GM23338 (cell line): ENCODE data around the gene CARD9. TPM values are rescaled to one million over a fixed set of nuclear protein-coding genes. Genes with fewer than 3 reads are reported as not detected.

Source experiments
- ATAC-seq: fragments of 200-7000 bp; cut with Tn5 transposase; 3 replicates; pipeline ENCODE4 v1.9.1; 2020
- DNase-seq: peaks from one replicate; pipeline ENCODE4 v3.0.0-alpha.2; 2015; ENCODE audit warnings: low spot score
- H2AFZ ChIP-seq: fragments of 200-600 bp; sonication (generic); 2 replicates; pipeline ENCODE4 v1.8.0; 2016; ENCODE audit warnings: antibody characterized with exemption, mild to moderate bottlenecking, moderate library complexity
- H3F3A ChIP-seq: fragments of 200-600 bp; sonication (generic); replicated peaks from 2 replicates; pipeline ENCODE4 v1.8.0; 2017; ENCODE audit warnings: antibody characterized with exemption, mixed run types, low read depth
- H3K27ac ChIP-seq: fragments of 200-600 bp; sonication (generic); 2 replicates; pipeline ENCODE4 v1.6.1; 2016; ENCODE audit warnings: low read depth
- H3K27me3 ChIP-seq: fragments of 200-600 bp; sonication (generic); 2 replicates; pipeline ENCODE4 v1.8.0; 2016; ENCODE audit warnings: mild to moderate bottlenecking, mixed run types, moderate library complexity; ENCODE audit not compliant: insufficient read depth
- H3K36me3 ChIP-seq: fragments of 200-600 bp; sonication (generic); 2 replicates; pipeline ENCODE4 v1.8.0; 2016; ENCODE audit warnings: mild to moderate bottlenecking; ENCODE audit not compliant: insufficient read depth
- H3K4me1 ChIP-seq: fragments of 200-600 bp; sonication (generic); 2 replicates; pipeline ENCODE4 v1.8.0; 2016; ENCODE audit warnings: mild to moderate bottlenecking, moderate library complexity; ENCODE audit not compliant: insufficient read depth
- H3K4me2 ChIP-seq: fragments of 200-600 bp; sonication (generic); 2 replicates; pipeline ENCODE4 v1.7.1; 2017; ENCODE audit warnings: mixed run types
- H3K4me3 ChIP-seq: fragments of 200-600 bp; sonication (generic); 2 replicates; pipeline ENCODE4 v1.6.1; 2016; ENCODE audit warnings: mixed run types
- H3K79me2 ChIP-seq: fragments of 200-600 bp; sonication (generic); replicated peaks from 2 replicates; pipeline ENCODE4 v1.8.0; 2017; ENCODE audit warnings: mild to moderate bottlenecking; ENCODE audit not compliant: insufficient read depth
- H3K9me2 ChIP-seq: fragments of 200-600 bp; sonication (generic); 2 replicates; pipeline ENCODE4 v1.8.0; 2017; ENCODE audit not compliant: insufficient read depth
- H4K20me1 ChIP-seq: fragments of 200-600 bp; sonication (generic); replicated peaks from 2 replicates; pipeline ENCODE4 v1.8.0; 2017; ENCODE audit warnings: mild to moderate bottlenecking; ENCODE audit not compliant: insufficient read depth
- H3K27ac Mint-ChIP-seq: 2 replicates; pipeline ENCODE4 v1.8.0; 2020; ENCODE audit warnings: inconsistent platforms, mild to moderate bottlenecking, moderate library complexity, mixed read lengths
- H3K27me3 Mint-ChIP-seq: 3 replicates; pipeline ENCODE4 v1.8.0; 2022; ENCODE audit warnings: low read depth, mild to moderate bottlenecking, moderate library complexity, mixed read lengths, inconsistent platforms; ENCODE audit not compliant: insufficient read depth, poor library complexity
- H3K36me3 Mint-ChIP-seq: 3 replicates; pipeline ENCODE4 v1.8.0; 2021; ENCODE audit warnings: low read depth, mild to moderate bottlenecking, inconsistent platforms, moderate library complexity, mixed read lengths
- H3K4me1 Mint-ChIP-seq: 3 replicates; pipeline ENCODE4 v1.8.0; 2020; ENCODE audit warnings: mild to moderate bottlenecking, inconsistent platforms, mixed read lengths
- H3K4me3 Mint-ChIP-seq: 3 replicates; pipeline ENCODE4 v1.8.0; 2021; ENCODE audit warnings: moderate library complexity, mild to moderate bottlenecking, inconsistent platforms, mixed read lengths
- H3K9me3 Mint-ChIP-seq: 3 replicates; pipeline ENCODE4 v1.8.0; 2020; ENCODE audit warnings: moderate library complexity, mild to moderate bottlenecking, inconsistent platforms, mixed read lengths
- CREB1 ChIP-seq: fragments of 250-450 bp; sonication (Bioruptor Pico); IDR thresholded peaks from 2 replicates; pipeline ENCODE4 v1.5.0; 2020; ENCODE audit warnings: low read depth, mild to moderate bottlenecking, moderate library complexity
- CTCF ChIP-seq, 2 experiments: fragments of 200-600 bp in 1 of 2; sonication (generic) in 1 of 2; conservative IDR thresholded peaks; 2 replicates each; pipeline versions ENCODE4 v1.5.1 to v1.6.1; 2016 to 2017; ENCODE audit warnings: antibody characterized with exemption in 2 of 2, low read depth in 2 of 2, mild to moderate bottlenecking in 2 of 2, moderate library complexity in 1 of 2
- ETS1 ChIP-seq: IDR thresholded peaks from 2 replicates; pipeline ENCODE4 v1.6.1; 2016; ENCODE audit warnings: antibody characterized with exemption
- EZH2 ChIP-seq: fragments of 200-600 bp; sonication (generic); IDR thresholded peaks from one replicate; pipeline ENCODE4 v1.8.0; 2017; ENCODE audit warnings: antibody characterized with exemption, mild to moderate bottlenecking, low read depth; ENCODE audit not compliant: unreplicated experiment
- EZH2phosphoT487 ChIP-seq: fragments of 200-600 bp; sonication (generic); IDR thresholded peaks from one replicate; pipeline ENCODE4 v1.8.1; 2018; ENCODE audit warnings: antibody characterized with exemption; ENCODE audit not compliant: unreplicated experiment
- JUNB ChIP-seq: IDR thresholded peaks from one replicate; pipeline ENCODE4 v1.6.1; 2016; ENCODE audit warnings: antibody characterized with exemption; ENCODE audit not compliant: unreplicated experiment
- NANOG ChIP-seq: IDR thresholded peaks from 2 replicates; pipeline ENCODE4 v1.6.1; 2016; ENCODE audit warnings: antibody characterized with exemption, borderline replicate concordance
- POLR2AphosphoS5 ChIP-seq: IDR thresholded peaks from 2 replicates; pipeline ENCODE4 v1.6.1; 2016; ENCODE audit warnings: antibody characterized with exemption, low read depth
- REST ChIP-seq: IDR thresholded peaks from one replicate; pipeline ENCODE4 v1.6.1; 2018; ENCODE audit warnings: antibody characterized with exemption; ENCODE audit not compliant: unreplicated experiment
- STAT1 ChIP-seq: IDR thresholded peaks from one replicate; pipeline ENCODE4 v1.6.1; 2016; ENCODE audit warnings: antibody characterized with exemption; ENCODE audit not compliant: unreplicated experiment
- ZNF114 ChIP-seq: fragments of 250-450 bp; sonication (Bioruptor Pico); IDR thresholded peaks from 2 replicates; pipeline ENCODE4 v1.5.0; 2020; ENCODE audit warnings: mild to moderate bottlenecking, moderate library complexity
- ZNF331 ChIP-seq: fragments of 250-450 bp; sonication (Bioruptor Pico); IDR thresholded peaks from 2 replicates; pipeline ENCODE4 v1.5.0; 2020; ENCODE audit warnings: low read depth, mild to moderate bottlenecking, moderate library complexity
- ZNF462 ChIP-seq: fragments of 250-450 bp; sonication (Bioruptor Pico); IDR thresholded peaks from 2 replicates; pipeline ENCODE4 v1.5.0; 2020; ENCODE audit warnings: mild to moderate bottlenecking, moderate library complexity
- polyA plus RNA-seq: library from polyadenylated mRNA; unstranded; fragments of >200 nt; fragmentation: Nextera tagmentation; extraction: Ambion mirVana; gene quantifications from 2 replicates; pipeline ENCODE4 v1.2.1, GENCODE V29; 2016
- total RNA-seq: library from RNA; depleted of rRNA; stranded (reverse); fragments of >200 nt; shearing (Covaris generic); gene quantifications from 2 replicates; pipeline ENCODE4 v1.2.3, GENCODE V29; 2014

The CARD9 gene
- total and polyA plus RNA-seq, 2 experiments from 2014 or later: 0.49 to 0.63 TPM

- Histone ChIP-seq H3K27ac (no peak overlapping the region), H3K4me2 (no peak overlapping the region), H3K4me1 (peaks cover 5% of the 10 kb centered on the region), H3K36me3 (no peaks in the 10 kb centered on the region), H3F3A (no peaks in the 10 kb centered on the region), H3K9me2 (no peaks in the 10 kb centered on the region), H2AFZ (no peak overlapping the region), H3K4me3 (no peak overlapping the region), H3K79me2 (no peaks in the 10 kb centered on the region; the same call in 1 of the 2 replicates), H3K27me3 (no peaks in the 10 kb centered on the region), H4K20me1 (no peaks in the 10 kb centered on the region)
- Mint-ChIP-seq H3K9me3 (no peaks in the 10 kb centered on the region), H3K27ac (no peak overlapping the region), H3K27me3 (peaks cover 6% of the 10 kb centered on the region), H3K4me3 (no peak overlapping the region), H3K36me3 (no peaks in the 10 kb centered on the region), H3K4me1 (peaks cover 4% of the 10 kb centered on the region)
- DNase-seq (no peak), ATAC-seq (peak; percentile 15; the same call in 2 of the 3 replicates)
- TF ChIP-seq ZNF114 (CRISPR knock-in tag) (no peak), ZNF462 (CRISPR knock-in tag) (no peak), REST (no peak), STAT1 (no peak), ETS1 (no peak), POLR2AphosphoS5 (no peak), ZNF331 (CRISPR knock-in tag) (no peak), EZH2 (no peak), EZH2phosphoT487 (no peak), NANOG (no peak), JUNB (no peak), CTCF (conservative IDR thresholded peaks at IDR 0.05; ENCODE audit: low read depth in 2 of 2) (no peak), CREB1 (no peak)
Observed at GRCh38 chr9:136333486-136333885, 40.0 kb downstream of the CARD9 start.
